Osteoblast (primary cell): ENCODE results near the gene GSN. TPM values are rescaled to one million over a fixed set of nuclear protein-coding genes. Genes with fewer than 3 reads are reported as not detected.

Experiments used
- DNase-seq: peaks from one replicate; pipeline ENCODE4 v3.0.0; 2011; ENCODE audit warnings: low spot score, mixed read lengths; ENCODE audit not compliant: insufficient read length; ENCODE audit errors: missing footprints
- H2AFZ ChIP-seq: 2 replicates; pipeline ENCODE4 v1.6.0; 2011; ENCODE audit warnings: mild to moderate bottlenecking, low read length
- H3K27ac ChIP-seq: 2 replicates; pipeline ENCODE4 v1.5.1; 2011; ENCODE audit warnings: mild to moderate bottlenecking, low read depth, low read length, moderate library complexity
- H3K27me3 ChIP-seq: 2 replicates; pipeline ENCODE4 v1.6.0; 2012; ENCODE audit warnings: mild to moderate bottlenecking, control low read depth, inconsistent platforms, low read length, moderate library complexity; ENCODE audit not compliant: insufficient read depth
- H3K36me3 ChIP-seq: 2 replicates; pipeline ENCODE4 v1.5.1; 2011; ENCODE audit warnings: mild to moderate bottlenecking, low read length, control low read depth, moderate library complexity; ENCODE audit not compliant: insufficient read depth
- H3K4me1 ChIP-seq: 2 replicates; pipeline ENCODE4 v1.5.1; 2011; ENCODE audit warnings: mild to moderate bottlenecking, low read length, control low read depth, moderate library complexity; ENCODE audit not compliant: insufficient read depth
- H3K4me2 ChIP-seq: 2 replicates; pipeline ENCODE4 v1.6.0; 2011; ENCODE audit warnings: mild to moderate bottlenecking, low read length; ENCODE audit not compliant: insufficient read depth
- H3K4me3 ChIP-seq: fragments of 200-600 bp; sonication (generic); 3 replicates; pipeline ENCODE4 v1.5.1; 2012; ENCODE audit warnings: mild to moderate bottlenecking, low read length, inconsistent platforms; ENCODE audit not compliant: insufficient read depth
- H3K79me2 ChIP-seq: 2 replicates; pipeline ENCODE4 v1.6.0; 2012; ENCODE audit warnings: mild to moderate bottlenecking, low read length, control low read depth, inconsistent platforms; ENCODE audit not compliant: insufficient read depth
- H3K9me3 ChIP-seq: 2 replicates; pipeline ENCODE4 v1.5.1; 2011; ENCODE audit warnings: low read depth, low read length, control low read depth
- H4K20me1 ChIP-seq: 2 replicates; pipeline ENCODE4 v1.6.0; 2012; ENCODE audit warnings: mild to moderate bottlenecking, low read length, control low read depth; ENCODE audit not compliant: insufficient read depth
- CTCF ChIP-seq: IDR thresholded peaks from 2 replicates; pipeline ENCODE4 v1.5.1; 2011; ENCODE audit warnings: mild to moderate bottlenecking, low read depth, low read length, moderate library complexity; ENCODE audit errors: extremely low read depth
- total RNA-seq: library from RNA; depleted of rRNA; stranded (reverse); fragments of >200 nt; gene quantifications from 2 replicates; pipeline ENCODE4 v1.2.3, GENCODE V29; 2012

GSN gene
- total RNA-seq, 1 donor, result 372 TPM

- no peaks in the 10 kb centered on the region for H3K27me3 ChIP-seq
- no peak overlapping the region for H3K4me3 ChIP-seq
- no peaks in the 10 kb centered on the region for H4K20me1 ChIP-seq
- H2AFZ ChIP-seq, result no peak overlapping the region
- no peak for DNase-seq
- H3K4me1 ChIP-seq, result peaks cover 26% of the 10 kb centered on the region
- TF ChIP-seq CTCF, result no peak
- H3K4me2 ChIP-seq, result no peak overlapping the region
- H3K27ac ChIP-seq, result no peak overlapping the region
- no peaks in the 10 kb centered on the region for H3K36me3 ChIP-seq
- no peaks in the 10 kb centered on the region for H3K79me2 ChIP-seq
- no peaks in the 10 kb centered on the region for H3K9me3 ChIP-seq
These were observed 5.0 kb upstream of the GSN start for GRCh38 chr9:121262953-121263352.

DNA sequence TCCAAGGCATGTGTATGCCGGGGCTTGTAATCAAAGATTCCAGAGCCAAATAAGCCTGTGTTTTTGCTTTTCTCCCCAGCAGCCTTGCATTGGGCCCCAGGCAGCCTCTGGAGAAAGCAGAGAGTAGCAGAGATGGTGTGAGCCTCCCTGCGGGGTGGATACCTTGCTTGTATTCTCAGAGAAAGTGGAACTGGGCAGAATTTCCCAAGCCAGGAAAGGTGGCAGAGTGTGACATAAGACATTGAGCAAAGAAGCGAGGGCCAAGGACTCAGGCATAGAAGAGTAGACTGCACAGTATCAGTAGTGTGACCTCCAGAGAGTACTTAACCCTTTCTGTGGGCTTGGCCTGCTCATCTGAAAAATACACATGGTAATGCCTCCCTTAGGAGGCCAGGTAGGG is 1.6 kb upstream of the GSN start:
- no peak for TF ChIP-seq CTCF
- Histone ChIP-seq H3K9me3 (no peaks in the 10 kb centered on the region), H3K27me3 (no peaks in the 10 kb centered on the region), H3K4me1 (peaks cover 37% of the 10 kb centered on the region), H3K79me2 (peaks cover 33% of the 10 kb centered on the region), H2AFZ (no peak overlapping the region), H4K20me1 (peaks cover 5% of the 10 kb centered on the region), H3K4me2 (no peak overlapping the region), H3K36me3 (no peaks in the 10 kb centered on the region), H3K27ac (no peak overlapping the region), H3K4me3 (no peak overlapping the region)
- DNase-seq, result no peak

DNA sequence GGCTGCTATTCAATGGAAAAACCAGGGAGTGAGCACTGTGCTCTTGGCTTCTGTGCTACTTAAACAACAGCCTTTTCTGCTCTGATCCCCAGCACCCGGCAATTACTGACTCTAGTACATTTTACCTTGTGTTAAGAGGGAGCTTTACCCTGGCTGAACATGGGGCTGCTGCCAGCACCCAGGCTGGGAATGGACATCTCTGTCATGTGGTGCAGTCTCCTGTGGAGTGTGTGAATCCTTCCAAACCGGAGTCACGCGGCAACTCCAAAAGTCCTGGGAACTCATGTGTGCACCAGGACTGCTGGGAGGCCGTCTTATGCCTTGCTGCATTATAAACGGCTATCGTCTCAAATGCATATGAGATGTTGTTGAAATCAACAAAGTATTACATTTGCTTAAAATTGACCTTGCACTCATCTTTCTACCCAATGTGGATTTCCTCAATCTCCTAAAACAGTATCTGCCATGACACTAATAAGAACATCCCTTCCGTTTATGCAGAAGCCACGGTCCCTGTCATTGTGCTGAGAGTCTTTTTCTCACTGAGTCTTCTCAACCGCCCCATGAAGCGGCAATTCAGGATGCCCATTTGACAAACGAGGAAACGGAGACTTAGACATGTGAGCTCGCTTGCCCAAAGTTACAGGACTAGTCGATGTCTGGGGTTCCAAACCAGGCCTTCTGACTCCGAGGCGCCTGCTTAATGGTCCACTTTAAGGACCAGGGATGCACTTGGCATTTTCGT is 884 bp upstream of the GSN start:
- peak overlapping the region; percentile 15 for H3K27ac ChIP-seq
- no peaks in the 10 kb centered on the region for H3K9me3 ChIP-seq
- H3K4me3 ChIP-seq, result peak overlapping the region; percentile 89
- no peak for TF ChIP-seq CTCF
- peak overlapping the region; percentile 80 for H3K4me2 ChIP-seq
- H3K4me1 ChIP-seq, result peaks cover 37% of the 10 kb centered on the region
- peak overlapping the region; percentile 87 for H2AFZ ChIP-seq
- H4K20me1 ChIP-seq, result peaks cover 10% of the 10 kb centered on the region
- H3K79me2 ChIP-seq, result peaks cover 40% of the 10 kb centered on the region
- DNase-seq, result peak; percentile 53
- no peaks in the 10 kb centered on the region for H3K27me3 ChIP-seq
- H3K36me3 ChIP-seq, result no peaks in the 10 kb centered on the region

DNA sequence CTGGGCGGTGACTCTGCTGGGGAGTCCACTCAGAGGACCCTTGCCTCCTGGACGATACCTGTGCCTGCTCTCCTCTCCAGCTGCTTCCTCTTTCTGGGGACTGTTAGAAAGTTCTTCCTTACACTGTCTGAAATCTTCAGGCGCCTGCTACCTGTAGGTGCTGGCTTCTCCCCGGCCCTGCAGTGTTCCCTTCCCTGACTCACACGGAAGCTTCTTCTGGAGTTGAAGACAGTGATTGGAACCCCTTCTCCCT is 562 bp downstream of the GSN start:
- H3K27ac ChIP-seq, result peak overlapping the region; percentile 73
- peak overlapping the region; percentile 96 for H3K4me2 ChIP-seq
- H3K4me1 ChIP-seq, result peaks cover 44% of the 10 kb centered on the region
- H3K9me3 ChIP-seq, result no peaks in the 10 kb centered on the region
- peaks cover 54% of the 10 kb centered on the region for H3K79me2 ChIP-seq
- peaks cover 12% of the 10 kb centered on the region for H4K20me1 ChIP-seq
- H3K27me3 ChIP-seq, result no peaks in the 10 kb centered on the region
- peak; percentile 76 for DNase-seq
- H2AFZ ChIP-seq, result peak overlapping the region; percentile 6
- no peak for TF ChIP-seq CTCF
- H3K4me3 ChIP-seq, result peak overlapping the region; percentile 89
- no peaks in the 10 kb centered on the region for H3K36me3 ChIP-seq
